Measurements from ENCODE around the gene ERC2. TPM values are rescaled to one million over a fixed set of nuclear protein-coding genes. Genes with fewer than 3 reads are reported as not detected.

Gene ERC2
- polyA plus RNA-seq, 3 donors: not detected

- Mint-ChIP-seq H3K27me3 (ENCODE audit: low read depth in 3 of 3) (peaks cover 3 to 10% (median 3%) of the 10 kb centered on the region in 3 donors), H3K27ac (no peak overlapping the region), H3K36me3 (no peaks in the 10 kb centered on the region), H3K4me1 (peaks cover 2% of the 10 kb centered on the region), H3K9me3 (peaks cover 0 to 3% (median 0%) of the 10 kb centered on the region in 7 donors), H3K4me3 (no peak overlapping the region)
- Histone ChIP-seq H3K4me1 (ENCODE audit: control insufficient read depth in 1 of 2, insufficient read depth in 2 of 2, low read length in 2 of 2) (no peaks in the 10 kb centered on the region), H4K20me1 (ENCODE audit: insufficient read depth, low read length) (no peaks in the 10 kb centered on the region), H3K36me3 (replicated peaks in 1 of 2; ENCODE audit: control insufficient read depth in 1 of 2, insufficient read depth in 2 of 2, low read length in 2 of 2) (no peaks in the 10 kb centered on the region), H3K27ac (ENCODE audit: low read depth in 1 of 2, low read length in 2 of 2) (no peak overlapping the region), H3K4me2 (replicated peaks; ENCODE audit: extremely low read depth, low read length, poor library complexity, severe bottlenecking) (no peak overlapping the region), H3K9me3 (replicated peaks in 1 of 2; ENCODE audit: control insufficient read depth in 1 of 2, insufficient read depth in 1 of 2, low read length in 2 of 2) (no peaks in the 10 kb centered on the region), H2AFZ (ENCODE audit: insufficient read depth, low read depth, low read length, poor library complexity, severe bottlenecking) (no peak overlapping the region), H3K4me3 (replicated peaks in 1 of 3; ENCODE audit: low read depth in 2 of 3, low read length in 3 of 3) (no peak overlapping the region), H3K9ac (ENCODE audit: insufficient read depth, low read length, poor library complexity, severe bottlenecking) (no peak overlapping the region), H3K79me2 (ENCODE audit: insufficient read depth, low read length) (no peaks in the 10 kb centered on the region), H3K27me3 (ENCODE audit: control insufficient read depth in 2 of 2, insufficient read depth in 2 of 2, low read length in 2 of 2) (no peaks in the 10 kb centered on the region)
- intact Hi-C loops (cut with micrococcal nuclease): no loop called here
- no peak for DNase-seq
- no peak for TF ChIP-seq CTCF (IDR thresholded peaks at IDR 0.05)
- WGBS (ENCODE audit: insufficient coverage): 76% methylated on average over 3 of the region's 4 CpGs
Observed at GRCh38 chr3:56202997-56203396, 265.3 kb downstream of the ERC2 start.

DNA sequence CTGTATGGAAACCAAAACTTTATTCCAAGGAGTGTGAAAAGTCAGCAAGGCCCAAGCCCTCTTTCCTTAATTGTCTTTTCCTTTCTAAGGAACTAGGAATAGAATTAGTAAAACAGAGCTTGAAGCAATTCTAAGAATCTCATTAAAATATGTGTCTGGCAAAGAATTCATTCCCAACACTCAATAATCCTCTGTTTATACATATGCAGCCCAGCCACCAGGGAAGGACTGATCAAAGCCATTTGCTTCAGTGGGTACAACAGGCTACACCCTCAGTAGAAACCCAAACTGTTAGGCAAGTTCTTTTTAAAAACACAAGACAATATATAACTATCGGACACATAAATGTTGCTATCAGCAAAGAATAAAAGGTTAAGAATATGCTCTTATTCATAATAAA is 266.9 kb downstream of the ERC2 start:
- Mint-ChIP-seq H3K27ac (no peak overlapping the region), H3K27me3 (ENCODE audit: low read depth in 3 of 3) (peaks cover 3 to 10% (median 3%) of the 10 kb centered on the region in 3 donors), H3K9me3 (peaks cover 0 to 3% (median 0%) of the 10 kb centered on the region in 7 donors), H3K4me1 (peaks cover 11% of the 10 kb centered on the region), H3K4me3 (no peak overlapping the region), H3K36me3 (no peaks in the 10 kb centered on the region)
- no CpG with 5 or more reads among the region's 1 CpG for WGBS (ENCODE audit: insufficient coverage)
- H2AFZ ChIP-seq (ENCODE audit: insufficient read depth, low read depth, low read length, poor library complexity, severe bottlenecking): no peak overlapping the region
- no peak overlapping the region for H3K27ac ChIP-seq (ENCODE audit: low read depth in 1 of 2, low read length in 2 of 2)
- H3K9me3 ChIP-seq (replicated peaks in 1 of 2; ENCODE audit: control insufficient read depth in 1 of 2, insufficient read depth in 1 of 2, low read length in 2 of 2): no peaks in the 10 kb centered on the region
- no peaks in the 10 kb centered on the region for H3K27me3 ChIP-seq (ENCODE audit: control insufficient read depth in 2 of 2, insufficient read depth in 2 of 2, low read length in 2 of 2)
- H3K9ac ChIP-seq (ENCODE audit: insufficient read depth, low read length, poor library complexity, severe bottlenecking): no peak overlapping the region
- DNase-seq: no peak
- H3K4me1 ChIP-seq (ENCODE audit: control insufficient read depth in 1 of 2, insufficient read depth in 2 of 2, low read length in 2 of 2): no peaks in the 10 kb centered on the region
- H3K4me3 ChIP-seq (replicated peaks in 1 of 3; ENCODE audit: low read depth in 2 of 3, low read length in 3 of 3): no peak overlapping the region
- H3K4me2 ChIP-seq (replicated peaks; ENCODE audit: extremely low read depth, low read length, poor library complexity, severe bottlenecking): no peak overlapping the region
- H4K20me1 ChIP-seq (ENCODE audit: insufficient read depth, low read length): no peaks in the 10 kb centered on the region
- intact Hi-C loops (cut with micrococcal nuclease): no loop called here
- no peaks in the 10 kb centered on the region for H3K36me3 ChIP-seq (replicated peaks in 1 of 2; ENCODE audit: control insufficient read depth in 1 of 2, insufficient read depth in 2 of 2, low read length in 2 of 2)
- no peak for TF ChIP-seq CTCF (IDR thresholded peaks at IDR 0.05)
- H3K79me2 ChIP-seq (ENCODE audit: insufficient read depth, low read length): no peaks in the 10 kb centered on the region

Data from CD14-positive monocyte (primary cell).